ENCODE data around the gene IQCH. TPM values are rescaled to one million over a fixed set of nuclear protein-coding genes. Genes with fewer than 3 reads are reported as not detected.

IQCH gene
- total and polyA plus RNA-seq, 2 of the 4 experiments (the other 2 are of a cell fraction): 0.60 to 2.5 TPM

DNA sequence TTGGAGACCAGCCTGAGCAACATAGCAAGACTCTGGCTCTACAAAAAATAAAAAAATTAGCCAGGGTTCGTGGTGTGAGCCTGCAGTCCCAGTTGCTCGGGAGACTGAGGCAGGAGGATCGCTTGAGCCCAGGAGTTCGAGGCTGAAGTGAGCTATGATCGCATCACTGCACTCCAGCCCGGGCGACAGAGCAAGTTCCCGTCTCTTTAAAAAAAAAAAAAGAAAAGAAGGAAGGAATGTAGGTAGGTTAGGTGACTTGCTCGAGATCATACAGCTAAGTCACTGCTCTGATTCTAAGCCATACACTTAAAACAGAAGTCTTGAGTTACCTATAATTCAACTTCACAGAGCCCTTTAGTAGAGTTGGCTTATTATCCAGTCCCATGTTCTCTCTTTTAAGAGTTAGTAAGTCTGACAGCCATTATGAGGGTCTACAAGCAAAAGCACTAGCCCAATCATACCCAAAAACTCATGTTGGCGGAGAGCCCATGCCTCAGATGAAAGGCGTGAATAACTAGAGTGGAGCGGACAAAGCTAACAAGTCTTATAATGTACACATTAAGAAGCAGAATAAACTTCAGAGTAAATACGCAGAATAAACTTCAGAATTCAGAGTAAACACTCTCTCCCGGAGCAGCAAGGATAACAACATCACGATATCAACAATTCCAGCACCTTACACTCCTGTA lies 893 bp upstream of the IQCH start:
- Histone ChIP-seq H3K4me3 (ENCODE audit: insufficient read depth, low read depth, low read length) (peak overlapping the region; percentile 57), H4K8ac (ENCODE audit: low read depth in 2 of 2, low read length in 2 of 2) (peak overlapping the region; percentile 12 to 76), H3K27ac (ENCODE audit: insufficient read depth, low read length) (peak overlapping the region; percentile 83), H2AK9ac (replicated peaks; ENCODE audit: low read depth, low read length, poor library complexity) (peak overlapping the region; percentile 68), H2BK120ac (ENCODE audit: low read depth, low read length) (peak overlapping the region; percentile 42; the same call in 1 of the 2 replicates), H4K20me1 (ENCODE audit: insufficient read depth, low read length) (peaks cover 4% of the 10 kb centered on the region; the same call in 1 of the 2 replicates), H3K23ac (ENCODE audit: low read depth, low read length) (peak overlapping the region; percentile 63), H3K4ac (ENCODE audit: low read depth, low read length) (peak overlapping the region; percentile 61), H3K4me1 (ENCODE audit: control insufficient read depth, insufficient read depth, low read length) (peaks cover 2% of the 10 kb centered on the region; the same call in 1 of the 2 replicates), H3K56ac (ENCODE audit: extremely low read depth, insufficient read depth, low read length) (peak overlapping the region; percentile 72), H3K27me3 (ENCODE audit: control insufficient read depth, insufficient read depth, low read length) (no peaks in the 10 kb centered on the region), H3K9ac (ENCODE audit: low read depth, low read length) (peak overlapping the region; percentile 92), H4K91ac (ENCODE audit: insufficient read depth, low read depth, low read length) (peak overlapping the region; percentile 63), H2BK20ac (ENCODE audit: low read depth, low read length) (no peak overlapping the region), H3K18ac (ENCODE audit: low read depth, low read length) (peak overlapping the region; percentile 35), H3K36me3 (ENCODE audit: control insufficient read depth, insufficient read depth, low read length) (no peaks in the 10 kb centered on the region), H2BK15ac (ENCODE audit: low read depth, low read length) (peak overlapping the region; percentile 5; the same call in 1 of the 3 replicates), H2AFZ (replicated peaks; ENCODE audit: low read length, poor library complexity) (peak overlapping the region; percentile 98), H3K9me3 (ENCODE audit: control insufficient read depth, insufficient read depth, low read length) (no peaks in the 10 kb centered on the region), H2AK5ac (ENCODE audit: low read depth, low read length) (peak overlapping the region; percentile 5), H2BK5ac (ENCODE audit: low read depth, low read length, poor library complexity, severe bottlenecking) (peak overlapping the region; percentile 75), H3K79me1 (ENCODE audit: low read depth in 1 of 2, low read length in 2 of 2) (peaks cover 9 to 52% of the 10 kb centered on the region in 2 experiments), H3K9me1 (ENCODE audit: insufficient read depth, low read length) (0 out of 2 replicates have a peak, but pooled peaks cover 4% of the 10 kb centered on the region), H3K4me2 (ENCODE audit: low read depth, low read length) (peak overlapping the region; percentile 97), H3K14ac (replicated peaks; ENCODE audit: low read depth, low read length) (peak overlapping the region; percentile 67), H4K5ac (ENCODE audit: low read depth, low read length) (peak overlapping the region; percentile 35; the same call in 1 of the 2 replicates)
- in situ Hi-C loops (cut with MboI; ENCODE audit: low sequenced_read_pairs): no loop called here
- TF ChIP-seq RFX5 (IDR thresholded peaks at IDR 0.05; ENCODE audit: low read depth, low read length) (no peak), MAFK (IDR thresholded peaks at IDR 0.05; ENCODE audit: low read depth, low read length) (no peak), RCOR1 (IDR thresholded peaks at IDR 0.05; ENCODE audit: insufficient replicate concordance, low read length) (no peak), RAD21 (IDR thresholded peaks at IDR 0.05; ENCODE audit: low read length) (no peak), CHD1 (IDR thresholded peaks at IDR 0.05; ENCODE audit: low read depth, low read length) (no peak), CEBPB (IDR thresholded peaks at IDR 0.05; ENCODE audit: low read depth, low read length) (no peak)
- TF ChIP-seq, protein P1, sequence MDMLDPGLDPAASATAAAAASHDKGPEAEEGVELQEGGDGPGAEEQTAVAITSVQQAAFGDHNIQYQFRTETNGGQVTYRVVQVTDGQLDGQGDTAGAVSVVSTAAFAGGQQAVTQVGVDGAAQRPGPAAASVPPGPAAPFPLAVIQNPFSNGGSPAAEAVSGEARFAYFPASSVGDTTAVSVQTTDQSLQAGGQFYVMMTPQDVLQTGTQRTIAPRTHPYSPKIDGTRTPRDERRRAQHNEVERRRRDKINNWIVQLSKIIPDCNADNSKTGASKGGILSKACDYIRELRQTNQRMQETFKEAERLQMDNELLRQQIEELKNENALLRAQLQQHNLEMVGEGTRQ (IDR thresholded peaks at IDR 0.05; ENCODE audit: low read depth, low read length): no peak
- DNase-seq (peak; percentile 31), ATAC-seq (ENCODE audit: low read depth) (no peak)
- 46% methylated on average over 7 of the region's 15 CpGs; no CpG with 5 or more reads in 1 of the 2 experiments for WGBS, 2 experiments (ENCODE audit: extremely low coverage in 2 of 2, insufficient read length in 1 of 2)
- POLR2A ChIA-PET (ENCODE audit: unreplicated experiment): no interaction called here
- intact Hi-C loops (cut with micrococcal nuclease): loop anchor here (2.0 to 5.0 kb wide), 2 partner anchors 41 to 307 kb away; no protein-coding TSS in a partner anchor
- BruUV-seq (replicated peaks): no TSS peak
- dilution Hi-C loops (cut with HindIII; ENCODE audit: low sequenced_read_pairs, unreplicated experiment): no loop called here
- CTCF ChIA-PET: no interaction called here
